NCI-H1436 treated with DMSO at 0.1 percent for 48 hours (cell line): ENCODE measurements around the gene DPP8.
"Not testable (repeated sequence)": the region's sequence is repeated elsewhere in the genome, so short reads cannot be mapped to it uniquely, and the experiment has no call there.

ENCODE experiments used
- DNase-seq: peaks from one replicate; lab custom pipeline; 2025; lab: John Stamatoyannopoulos, UW

The DPP8 gene

DNA sequence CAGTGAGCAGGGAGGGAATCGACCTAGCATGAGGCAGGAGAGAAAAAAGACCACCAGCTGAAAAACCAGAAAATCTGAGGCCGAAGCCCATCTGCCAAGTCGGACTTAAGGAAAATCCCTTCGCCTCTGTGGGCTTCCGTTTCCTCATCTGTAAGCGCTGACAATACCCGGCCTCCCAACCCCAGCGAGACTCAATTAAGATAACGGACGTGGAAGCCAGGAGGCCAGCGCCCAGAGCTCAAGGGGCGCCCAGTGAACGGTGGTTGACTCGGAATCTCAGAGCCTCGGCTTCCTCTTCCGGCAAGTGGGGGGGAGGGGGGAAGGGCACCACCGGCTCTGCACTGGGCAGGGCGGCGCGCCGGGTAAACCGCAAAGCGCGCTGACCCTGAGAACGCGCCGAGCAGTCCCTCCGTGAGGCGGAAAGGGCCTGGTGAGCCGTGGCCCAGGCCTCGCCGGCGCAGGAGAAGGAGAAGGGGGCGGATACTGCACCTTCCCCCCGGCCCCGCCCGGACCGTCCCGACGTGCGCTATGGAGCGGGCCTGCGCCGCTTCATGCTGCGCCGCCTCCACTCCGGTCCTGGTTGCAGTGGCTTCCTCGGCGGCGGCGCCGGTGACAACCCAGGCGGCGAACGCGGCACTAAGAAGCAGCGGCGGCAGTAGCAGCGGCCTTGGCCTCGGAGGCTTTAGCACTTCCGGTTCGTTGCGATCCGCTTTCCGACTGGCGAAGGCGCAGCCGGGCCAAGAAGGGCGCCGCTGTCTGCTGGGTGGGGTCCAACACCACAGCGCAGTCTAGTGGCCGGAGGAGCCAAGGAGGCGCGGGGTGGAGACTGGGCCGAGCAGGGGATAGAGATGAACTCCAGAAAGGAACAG is at the start of gene DPP8:
Gene DPP8 (minus strand): TSS at position 693 of the 869 bp plus-strand sequence. CDS start 5,136 bp downstream, outside the sequence.
- DNase-seq, result peak; percentile 59

DNA sequence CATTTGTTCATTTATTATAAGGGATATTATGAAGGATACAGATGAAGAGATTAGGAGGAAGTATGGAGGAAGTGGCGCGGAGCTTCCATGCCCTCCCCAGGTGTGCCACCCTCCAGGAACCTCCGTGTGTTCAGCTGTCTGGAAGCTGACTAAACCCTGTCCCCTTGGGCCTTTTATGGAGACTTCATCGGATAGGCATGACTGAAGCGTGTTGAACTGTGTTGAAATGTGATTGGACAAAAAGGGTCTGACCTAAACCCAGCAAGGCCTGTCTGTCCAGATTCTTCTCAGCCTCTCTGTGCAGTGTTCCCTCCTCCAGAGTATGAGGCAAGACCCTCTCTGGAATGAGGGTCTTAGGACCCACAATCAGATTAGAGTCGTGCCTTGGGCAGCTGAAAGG is 44.4 kb upstream of the DPP8 start:
- no peak for DNase-seq

DNA sequence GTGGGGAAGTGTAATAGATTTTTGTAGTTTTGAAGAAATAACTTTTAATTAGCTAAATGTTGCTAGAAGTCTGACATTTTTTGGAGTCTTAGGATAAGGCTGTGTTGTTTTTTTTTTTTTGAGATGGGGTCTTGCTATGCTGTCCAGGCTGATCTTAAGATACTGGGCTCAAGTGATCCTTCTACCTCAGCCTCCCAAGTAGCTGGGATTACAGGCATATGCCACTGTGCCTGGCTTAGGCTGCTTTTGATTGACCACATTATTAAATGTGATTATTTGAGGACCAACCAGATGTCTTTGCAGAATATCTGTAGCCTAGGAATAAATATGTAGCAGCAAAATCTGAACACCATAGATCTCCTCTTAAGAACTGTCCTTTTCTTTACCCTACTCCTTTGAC is 42.5 kb upstream of the DPP8 start:
- DNase-seq, result no peak

DNA sequence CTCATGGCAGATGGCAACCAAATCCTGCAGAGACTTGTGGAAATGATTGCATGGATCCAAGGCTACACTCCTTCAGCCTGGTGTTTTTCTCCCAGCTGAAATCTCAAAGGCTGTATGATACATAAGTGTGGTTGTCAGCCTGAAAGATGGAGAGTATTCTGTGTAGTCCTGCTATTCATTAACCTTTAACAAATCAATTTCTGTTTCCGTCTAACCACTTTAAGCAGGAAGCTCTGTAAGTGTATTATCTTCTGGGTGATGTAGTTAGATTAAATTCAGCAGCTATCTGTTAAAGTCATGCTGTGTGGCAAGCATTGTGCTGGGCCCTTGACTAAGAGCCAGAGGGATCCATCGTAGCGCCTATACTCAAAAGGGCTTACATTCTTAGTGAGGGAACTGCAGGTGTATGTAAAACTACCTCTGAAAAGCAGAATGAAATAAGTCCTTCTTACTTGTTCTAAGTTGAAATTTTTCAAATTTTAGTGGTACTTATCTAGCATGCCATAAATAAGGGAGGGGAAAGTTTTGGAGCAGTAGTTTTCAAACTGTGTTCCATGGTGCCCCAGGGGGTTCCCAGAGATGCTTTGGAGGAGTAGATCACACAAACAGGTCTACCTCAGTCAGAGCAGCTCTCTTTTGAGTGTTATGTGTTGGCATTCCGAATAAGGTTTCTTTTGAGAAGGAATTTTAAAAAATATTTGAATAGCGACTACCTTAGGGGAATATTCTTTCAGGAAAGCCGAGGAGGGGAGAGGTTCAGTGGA is 41.7 kb upstream of the DPP8 start:
- no peak for DNase-seq

DNA sequence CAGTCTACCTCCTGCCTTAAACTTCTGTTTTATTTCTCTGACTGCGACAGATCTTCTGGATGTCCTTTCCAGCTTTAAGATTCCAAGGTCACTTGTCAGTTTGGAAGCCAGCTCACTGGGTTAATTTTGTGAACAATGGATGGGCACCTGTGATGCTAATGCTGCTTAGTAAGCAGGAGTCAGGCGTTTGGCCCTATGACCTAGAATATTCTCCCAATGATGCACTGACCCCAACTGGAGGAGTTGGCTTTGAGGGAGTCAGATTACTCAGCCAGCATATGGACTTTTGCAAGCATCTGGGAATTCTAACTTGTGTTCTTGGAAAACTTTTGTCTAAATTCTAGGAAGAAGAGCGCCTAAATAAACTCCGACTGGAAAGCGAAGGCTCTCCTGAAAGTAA is 40.8 kb upstream of the DPP8 start:
- no peak for DNase-seq

DNA sequence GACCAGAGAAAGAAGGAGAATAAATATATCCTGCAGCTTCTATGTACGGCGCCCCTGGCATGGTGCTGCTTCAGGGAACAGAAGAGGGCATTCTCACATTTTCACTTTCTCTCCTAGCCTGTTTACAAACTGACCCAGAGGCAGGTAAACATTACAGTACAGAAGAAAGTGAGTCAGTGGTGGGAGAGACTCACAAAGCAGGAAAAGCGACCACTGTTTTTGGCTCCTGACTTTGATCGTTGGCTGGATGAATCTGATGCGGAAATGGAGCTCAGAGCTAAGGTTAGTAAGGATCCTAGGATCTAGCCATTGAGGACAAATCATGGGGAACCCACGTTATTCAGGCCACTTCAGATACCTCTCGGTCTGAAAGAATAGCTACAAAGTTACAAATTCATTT is 39.1 kb upstream of the DPP8 start:
- DNase-seq, result no peak

DNA sequence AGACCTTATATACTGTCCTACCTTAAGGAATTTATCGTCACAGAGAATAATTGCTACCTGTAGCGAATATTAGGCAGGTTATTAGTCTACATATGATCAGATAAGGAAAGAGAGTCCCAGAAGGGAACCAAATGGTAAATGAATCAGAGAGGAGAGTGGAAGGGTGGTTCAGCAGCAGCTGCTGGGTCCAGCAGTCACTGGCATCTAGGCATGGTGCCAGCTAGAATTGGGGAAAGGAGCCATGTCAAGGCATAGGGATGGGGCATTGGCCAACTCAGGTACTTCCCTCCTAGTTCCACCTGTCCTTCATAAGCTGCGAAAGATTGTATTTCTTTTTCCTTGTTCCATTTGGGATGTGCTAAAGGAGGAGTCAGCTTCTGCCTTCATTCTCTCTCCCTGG is 36.2 kb upstream of the DPP8 start:
- no peak for DNase-seq

DNA sequence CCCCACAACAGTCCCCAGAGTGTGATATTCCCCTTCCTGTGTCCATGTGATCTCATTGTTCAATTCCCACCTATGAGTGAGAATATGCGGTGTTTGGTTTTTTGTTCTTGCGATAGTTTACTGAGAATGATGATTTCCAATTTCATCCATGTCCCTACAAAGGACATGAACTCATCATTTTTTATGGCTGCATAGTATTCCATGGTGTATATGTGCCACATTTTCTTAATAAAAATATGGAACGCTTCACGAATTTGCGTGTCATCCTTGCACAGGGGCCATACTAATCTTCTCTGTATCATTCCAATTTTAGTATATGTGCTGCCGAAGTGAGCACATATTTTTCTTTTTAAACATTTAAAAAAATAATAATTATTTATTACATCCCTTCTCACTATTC is 35.4 kb upstream of the DPP8 start:
- not testable (repeated sequence) for DNase-seq

DNA sequence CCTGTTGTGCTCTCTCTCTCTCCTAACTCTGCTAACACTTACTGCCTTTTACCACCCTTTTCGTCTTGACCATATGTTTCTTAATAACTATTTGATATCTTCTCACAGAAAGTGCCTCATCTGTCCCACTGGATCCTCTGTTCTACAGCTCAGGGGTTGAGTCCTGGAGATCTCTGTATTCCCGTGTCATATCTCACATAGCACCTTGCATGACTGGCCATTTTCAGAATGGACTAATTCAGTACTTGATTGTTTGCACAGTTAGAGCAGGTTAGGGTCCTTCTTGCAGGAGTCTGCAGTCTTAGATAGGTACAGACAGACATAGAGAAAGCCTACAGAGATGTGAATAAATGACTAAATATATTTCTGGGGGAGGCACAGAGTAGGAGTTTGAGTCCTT is 33.7 kb upstream of the DPP8 start:
- DNase-seq, result no peak

DNA sequence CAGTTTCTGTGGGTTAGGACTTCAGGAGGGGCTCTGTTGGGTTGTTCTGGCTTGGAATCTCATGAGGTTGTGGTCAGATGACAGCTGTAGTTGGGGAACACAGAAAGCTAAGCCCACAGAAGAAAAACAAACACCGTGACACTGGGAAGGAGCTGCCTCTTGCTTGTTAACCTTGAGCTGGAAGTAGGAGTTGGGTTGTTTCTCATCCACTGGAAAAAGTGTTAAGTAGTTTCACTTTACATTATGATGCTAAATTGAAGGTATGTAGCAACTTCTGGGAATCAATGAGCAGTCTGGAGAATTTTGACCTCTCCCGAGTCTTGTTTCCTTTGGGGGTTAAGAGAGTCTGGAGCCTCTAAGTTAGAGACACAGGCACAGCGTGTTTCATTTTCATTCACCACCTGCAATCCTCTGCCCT is 33.2 kb upstream of the DPP8 start:
- no peak for DNase-seq

DNA sequence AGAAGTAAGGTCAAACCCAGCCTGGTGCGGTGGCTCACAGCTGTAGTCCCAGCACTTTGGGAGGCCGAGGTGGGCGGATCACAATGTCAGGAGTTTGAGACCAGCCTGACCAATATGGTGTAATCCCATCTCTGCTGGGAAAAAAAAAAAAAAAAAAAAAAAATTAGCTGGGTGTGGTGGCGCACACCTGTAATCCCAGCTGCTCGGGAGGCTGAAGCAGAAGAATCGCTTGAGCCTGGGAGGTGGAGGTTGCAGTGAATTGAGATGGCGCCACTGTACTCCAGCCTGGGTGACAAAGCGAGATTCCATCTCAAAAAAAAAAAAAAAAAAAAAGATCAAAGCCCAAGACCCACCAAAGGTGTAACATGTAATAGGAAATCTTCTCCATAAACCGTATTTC is 31.8 kb upstream of the DPP8 start:
- DNase-seq, result not testable (repeated sequence)

DNA sequence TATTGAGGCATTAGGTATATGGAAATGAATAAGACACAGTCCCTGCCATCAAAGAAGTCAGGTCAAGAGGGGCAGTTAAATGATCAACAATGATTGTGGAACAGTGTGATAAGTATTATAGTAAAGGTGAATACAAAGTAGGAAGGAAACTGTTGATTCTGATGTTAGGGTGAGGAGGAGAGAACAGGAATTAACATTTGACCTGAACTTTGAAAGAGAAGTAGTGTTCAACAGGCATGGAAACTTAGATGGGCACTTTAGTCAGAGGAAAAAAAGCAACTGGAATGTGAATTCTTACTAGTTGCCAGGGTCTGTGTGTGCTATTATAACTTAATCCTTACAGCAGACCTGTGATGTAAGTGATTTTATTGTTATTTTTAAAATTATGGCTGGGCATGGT is 30.4 kb upstream of the DPP8 start:
- no peak for DNase-seq

DNA sequence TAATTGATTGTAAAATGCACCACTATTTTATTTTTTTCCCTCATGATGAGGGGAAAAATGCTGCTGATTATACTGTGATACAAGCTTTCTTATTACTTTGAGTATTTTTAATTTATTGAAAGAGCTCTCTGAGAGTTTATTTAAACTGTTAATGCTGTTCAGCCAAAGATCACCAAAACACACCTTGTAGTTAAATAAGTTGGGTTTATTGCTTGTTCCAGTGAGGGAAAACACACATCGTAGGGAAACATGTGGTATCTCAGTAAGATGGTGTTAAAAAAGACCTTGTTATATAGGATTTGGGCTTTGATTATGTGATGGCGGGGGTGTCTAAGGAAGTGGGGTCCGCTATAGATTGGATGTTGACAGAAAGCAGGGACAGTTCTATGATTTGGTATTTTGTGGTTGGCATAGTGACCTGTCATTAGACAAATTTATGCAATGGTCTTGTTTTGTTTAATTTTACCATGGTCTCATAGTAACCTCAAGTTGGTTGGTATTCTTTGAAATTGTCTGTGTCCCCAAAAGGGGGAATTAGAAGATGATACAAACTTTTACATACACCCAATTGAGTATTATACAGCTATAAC is 23.8 kb upstream of the DPP8 start:
- DNase-seq, result no peak

DNA sequence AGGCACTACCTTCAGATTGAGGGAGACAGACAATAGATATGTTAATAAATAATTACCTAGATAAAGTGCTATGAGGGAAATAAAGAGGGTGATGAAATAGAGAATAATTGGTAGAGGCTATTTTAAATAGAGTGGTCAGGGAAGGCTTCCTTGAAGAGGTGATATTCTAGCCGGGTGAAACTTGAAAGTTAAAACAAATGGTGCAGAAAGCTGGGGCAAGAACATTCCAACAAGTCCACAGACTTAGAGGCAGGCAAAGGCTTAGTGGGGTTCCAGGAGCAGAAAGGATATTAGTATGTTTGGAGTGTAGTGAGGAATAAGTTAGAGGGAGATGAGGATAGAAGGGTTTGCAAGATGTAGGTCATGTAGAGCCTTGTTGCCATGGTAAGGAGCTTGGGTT is 22.8 kb upstream of the DPP8 start:
- no peak for DNase-seq

DNA sequence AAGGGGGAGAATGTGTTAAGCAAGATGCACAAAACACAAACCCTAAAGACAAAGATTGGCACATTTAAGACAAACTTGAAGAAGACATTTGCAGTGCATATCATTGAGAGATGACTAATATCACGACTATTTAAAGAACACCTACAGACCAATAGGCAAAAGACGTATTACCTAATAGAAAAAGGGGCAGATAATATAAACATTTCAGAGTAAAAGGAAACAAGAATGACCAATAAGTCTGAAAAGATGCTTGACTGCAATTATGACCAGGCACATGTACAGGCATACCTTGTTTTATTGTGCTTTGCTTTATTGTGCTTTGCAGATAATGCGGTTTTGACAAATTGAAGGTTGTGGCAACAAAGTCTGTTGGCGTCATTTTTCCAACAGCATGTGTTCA is 17.7 kb upstream of the DPP8 start:
- DNase-seq, result no peak

DNA sequence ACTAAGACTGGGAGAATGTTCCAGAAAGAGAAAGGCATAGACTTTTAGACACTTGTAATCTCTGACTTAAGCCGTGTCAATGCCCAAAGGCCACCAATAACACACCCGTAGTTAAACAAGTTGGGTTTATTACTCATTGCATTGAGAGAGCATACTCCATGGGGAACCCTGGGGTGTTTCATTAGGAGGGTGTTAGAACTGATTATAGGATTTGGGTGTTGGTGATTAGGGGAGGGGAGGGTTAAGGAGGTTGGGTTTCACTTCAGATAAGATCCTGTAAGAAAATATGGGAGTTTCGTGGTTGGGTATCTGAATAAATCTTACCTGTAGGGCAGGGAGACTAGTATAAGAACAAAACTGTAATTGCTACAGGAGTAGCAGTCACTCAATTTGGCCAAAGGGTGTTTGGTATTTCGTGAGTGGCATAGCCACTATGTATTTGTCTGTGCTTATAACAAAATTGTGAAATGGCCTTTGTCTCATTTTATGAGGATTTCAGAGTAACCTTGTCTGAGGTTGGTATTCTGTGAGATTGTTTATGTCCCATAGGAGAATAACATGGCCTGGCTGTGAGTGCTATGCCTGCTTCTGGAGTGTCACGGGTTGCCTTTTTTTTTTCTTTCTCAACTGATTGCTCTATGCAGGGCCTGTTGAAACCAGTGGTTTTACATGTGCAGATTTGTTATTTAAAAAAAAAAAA is 15.7 kb upstream of the DPP8 start:
- no peak for DNase-seq

DNA sequence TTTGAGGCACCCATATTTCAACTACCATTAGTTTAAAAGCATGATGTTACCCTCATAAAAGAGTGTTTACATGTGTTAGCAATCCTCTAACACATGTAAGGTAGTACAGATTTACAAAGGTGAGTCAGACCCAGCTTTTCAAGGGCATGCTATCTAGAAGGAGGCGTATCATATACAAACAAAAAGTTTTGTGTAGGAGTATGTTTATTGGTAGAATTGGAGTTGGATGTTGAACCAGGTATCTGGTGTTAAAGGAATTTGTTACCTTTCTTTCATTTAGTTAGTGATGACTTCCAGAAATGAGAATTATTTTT is 15.2 kb upstream of the DPP8 start:
- DNase-seq, result no peak

DNA sequence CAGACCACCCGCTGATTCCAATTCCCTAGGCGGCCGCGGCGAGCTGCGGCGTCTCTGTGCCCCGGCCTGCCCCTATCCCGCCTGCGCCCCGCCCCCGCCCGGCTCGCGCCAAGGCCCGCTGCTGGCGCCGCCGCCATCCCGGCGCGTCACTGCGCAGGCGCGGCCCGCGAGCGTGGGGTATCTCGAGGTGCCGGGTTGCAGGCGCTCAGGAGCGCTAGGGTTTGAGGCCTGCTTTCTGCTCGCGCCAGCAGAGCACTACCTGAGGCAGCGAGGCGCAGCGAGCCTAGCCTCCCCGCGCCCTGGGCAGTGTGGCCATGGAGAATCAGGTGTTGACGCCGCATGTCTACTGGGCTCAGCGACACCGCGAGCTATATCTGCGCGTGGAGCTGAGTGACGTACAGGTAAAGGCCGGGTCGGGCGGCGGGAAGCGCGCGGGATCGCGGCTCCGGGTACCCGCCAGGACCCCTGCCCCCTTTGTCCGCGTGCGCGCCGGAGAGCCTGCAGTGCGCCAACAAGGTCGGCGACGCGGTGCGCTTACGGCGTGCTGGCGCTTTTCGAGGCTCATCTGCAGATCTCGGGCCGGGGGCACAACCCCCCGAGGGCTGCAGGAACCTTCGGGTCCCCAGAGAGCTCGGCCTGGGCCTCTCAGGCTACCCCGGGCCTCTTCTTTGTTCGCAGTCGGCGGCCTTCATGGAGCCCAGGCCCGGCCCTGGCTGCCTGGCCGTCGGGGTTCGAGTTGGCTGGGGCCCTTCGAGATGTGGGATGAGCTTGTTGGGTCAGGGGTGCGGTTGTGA is 13.0 kb upstream of the DPP8 start, which contains the start of gene HACD3:
Gene HACD3 (plus strand): TSS at position 146 of the 794 bp plus-strand sequence. CDS start 169 bp downstream, at position 315.
- DNase-seq, result no peak

DNA sequence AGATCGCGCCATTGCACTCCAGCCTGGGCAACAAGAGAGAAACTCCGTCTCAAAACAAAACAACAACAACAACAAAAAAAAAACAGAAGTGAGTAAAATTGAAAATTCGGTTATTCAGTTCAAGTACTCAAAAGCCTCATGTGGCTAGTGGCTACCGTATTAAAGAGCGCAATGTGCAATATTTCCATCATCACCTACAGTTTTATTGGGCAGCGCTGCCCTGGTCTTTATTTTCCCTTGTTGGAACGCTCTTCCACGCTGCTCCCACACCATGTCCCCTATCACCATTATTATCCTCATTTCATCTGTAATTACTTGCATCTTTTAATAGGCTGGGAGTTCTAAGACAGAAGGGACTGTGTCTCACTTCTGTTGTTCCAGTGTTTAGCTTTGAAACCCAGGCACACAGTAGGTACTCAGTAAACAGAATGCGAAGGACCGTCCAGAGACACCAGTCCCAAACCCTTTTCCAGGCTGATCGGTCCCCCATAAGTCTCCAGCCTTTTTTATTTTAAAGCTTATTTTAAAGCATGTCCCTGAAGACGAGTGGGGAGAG is 12.4 kb upstream of the DPP8 start:
- no peak for DNase-seq

DNA sequence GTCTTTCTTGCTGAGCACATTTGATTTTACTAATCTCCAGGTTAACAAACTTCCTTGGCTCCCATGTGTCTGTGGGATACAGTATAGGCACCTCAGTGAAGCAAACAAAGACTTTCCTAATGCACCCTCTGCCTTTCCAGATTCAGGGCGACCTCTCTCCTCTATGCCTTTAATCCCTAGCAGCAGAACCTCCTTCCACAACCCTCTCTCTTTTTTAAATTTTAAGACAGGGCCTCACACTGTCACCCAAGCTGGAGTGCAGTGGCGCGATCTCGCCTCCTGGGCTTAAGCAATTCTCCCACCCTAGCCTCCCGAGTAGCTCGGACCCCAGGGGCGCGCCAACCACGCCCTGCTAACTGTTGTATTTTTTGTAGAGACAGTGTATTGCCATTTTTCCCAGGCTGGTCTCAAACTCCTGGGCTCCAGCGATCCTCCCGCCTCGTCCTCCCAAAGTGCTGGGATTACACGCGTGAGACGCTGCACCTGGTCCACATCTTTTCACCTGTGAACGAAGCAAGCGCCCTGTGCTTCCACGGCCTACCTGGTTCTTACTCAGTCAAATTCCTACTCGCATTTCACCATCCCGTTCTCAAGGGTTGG is 11.1 kb upstream of the DPP8 start:
- DNase-seq, result no peak

DNA sequence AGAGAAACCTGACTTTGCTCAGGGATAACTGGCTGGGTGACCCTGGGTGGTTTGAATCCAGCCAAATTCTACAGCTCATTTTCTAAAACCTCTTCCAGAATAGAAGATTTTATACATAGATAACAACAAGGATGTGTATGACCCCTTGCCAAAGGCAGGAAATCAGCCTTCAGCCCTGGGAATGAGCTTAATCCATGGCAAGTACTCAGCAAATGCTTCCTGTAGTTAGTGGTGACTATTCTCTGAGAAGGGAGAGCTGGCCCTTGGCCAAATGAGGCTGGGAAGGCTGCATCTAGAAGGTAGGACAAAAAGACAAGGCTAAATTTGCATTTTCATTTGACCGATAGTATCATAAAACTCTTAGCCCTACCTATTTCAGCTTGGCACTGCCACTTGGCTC is 8.1 kb upstream of the DPP8 start:
- DNase-seq, result no peak
